Activated CD8-positive, alpha-beta memory T cell treated with anti-CD3 and anti-CD28 coated beads for 36 hours (primary cell): ENCODE data around the gene RUSC2. TPM values are rescaled to one million over a fixed set of nuclear protein-coding genes. Genes with fewer than 3 reads are reported as not detected.

ENCODE experiments used
- CTCF ChIA-PET: fragments of 350-600 bp; sonication (Branson Sonifier 250); formaldehyde crosslinking; loops from one replicate; lab custom pipeline; 2021; ENCODE audit warnings: antibody characterized with exemption; lab: Charles Lee
- POLR2A ChIA-PET: fragments of 350-600 bp; sonication (Branson Sonifier 250); formaldehyde crosslinking; loops from one replicate; lab custom pipeline; 2021; ENCODE audit warnings: antibody characterized with exemption; lab: Charles Lee
- total RNA-seq, 2 experiments: library from RNA; stranded (reverse); gene quantifications; one replicate each; pipeline ENCODE4 v1.2.3, GENCODE V29; 2021

The RUSC2 gene
- total RNA-seq = 1 to 10 TPM; 1.2 TPM

DNA sequence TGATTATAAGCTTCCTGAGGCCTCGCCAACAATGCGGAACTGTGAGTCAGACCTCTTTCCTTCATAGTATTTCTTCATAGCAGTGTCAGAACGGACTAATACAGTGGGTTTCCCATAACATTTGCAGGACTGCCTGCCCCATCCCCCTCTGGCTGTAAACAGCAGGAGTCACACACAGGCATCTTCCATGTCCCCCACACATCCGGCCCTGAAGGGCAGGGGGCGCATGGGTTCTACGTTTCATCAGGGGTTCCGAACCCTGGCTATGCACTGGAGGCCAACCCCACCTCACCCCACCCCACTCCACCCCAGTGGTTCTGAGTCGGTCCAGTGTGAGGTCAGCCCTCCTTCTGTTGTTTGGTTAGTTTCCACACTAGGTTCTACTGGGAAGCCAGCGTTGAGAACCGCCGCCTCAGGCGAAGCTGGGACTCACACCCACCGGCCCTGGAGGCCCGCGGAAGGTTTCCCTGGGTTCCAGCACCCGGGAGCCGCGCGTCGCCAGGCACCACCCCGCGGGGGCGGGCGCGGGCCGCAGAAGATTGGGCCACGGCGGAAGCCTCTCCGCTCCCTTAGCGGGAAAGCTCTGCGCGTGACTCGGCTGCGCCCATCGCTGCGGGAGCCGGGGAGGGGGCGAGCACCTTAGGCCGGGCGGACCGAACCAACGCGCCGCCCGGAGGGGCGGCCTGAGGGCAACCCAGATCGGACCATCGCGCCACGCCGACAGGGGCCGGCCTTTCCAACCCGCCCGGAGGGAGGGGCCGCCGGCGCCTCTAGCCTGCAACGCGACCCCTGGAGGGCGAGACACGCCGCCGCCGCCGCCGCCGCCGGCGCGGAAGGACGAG lies at the start of gene RUSC2:
Gene RUSC2 (plus strand): TSS at position 799 of the 842 bp plus-strand sequence. CDS start 56,411 bp downstream, outside the sequence.
- CTCF ChIA-PET = interaction anchor here (0.6 kb wide), 1 partner anchor 44 kb away, joined by 3 read pairs; no protein-coding TSS in a partner anchor
- POLR2A ChIA-PET = no interaction called here

DNA sequence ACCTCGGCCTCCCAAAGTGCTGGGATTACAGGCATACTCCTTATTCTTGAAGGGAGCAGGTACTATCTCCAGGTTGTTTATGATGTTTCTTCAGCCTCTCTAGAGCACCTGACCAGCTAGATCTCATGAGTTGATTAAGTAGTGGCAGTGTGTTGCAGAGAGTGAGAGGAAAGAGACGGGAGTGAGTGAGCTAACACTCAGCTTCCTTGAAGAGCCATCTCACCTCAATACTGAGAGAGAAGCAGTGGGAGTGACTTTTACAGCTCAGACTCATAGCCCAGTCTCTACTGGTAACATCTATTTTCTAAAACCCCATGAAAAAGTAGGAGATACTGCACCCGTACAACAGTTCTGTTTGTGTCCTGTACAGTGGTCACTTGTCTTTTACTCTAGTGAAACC lies 43.9 kb upstream of the RUSC2 start:
- CTCF ChIA-PET = interaction anchor here (0.6 to 0.7 kb wide), 2 partner anchors 44 to 225 kb away, joined by 3 read pairs; partner anchors contain the start of gene RUSC2

DNA sequence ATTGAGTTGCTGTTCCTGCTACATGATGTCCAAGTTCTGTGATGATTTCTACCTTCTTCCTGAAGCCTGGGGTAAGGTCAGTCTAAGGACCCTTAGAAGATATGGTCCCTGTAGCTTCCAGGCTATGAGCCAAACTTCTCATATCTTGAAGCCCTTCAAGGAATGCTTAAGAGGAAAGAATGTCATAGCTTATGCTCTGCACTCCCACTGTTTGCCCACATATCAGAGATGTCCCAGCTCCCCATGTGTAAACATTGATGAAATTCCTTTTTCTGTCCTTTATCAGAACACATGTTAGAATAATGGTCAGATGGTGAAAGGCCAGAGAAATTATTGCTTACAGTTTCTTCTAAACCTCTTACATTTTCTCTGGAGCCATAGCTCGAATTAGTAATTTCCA lies 41.4 kb upstream of the RUSC2 start:
- POLR2A ChIA-PET = no interaction called here
- CTCF ChIA-PET = no interaction called here

More for the DNA sequence above, 43.9 kb upstream of the RUSC2 start:
- POLR2A ChIA-PET = no interaction called here

GRCh38 chr9:35452481-35452880 lies 37.4 kb upstream of the RUSC2 start:
- ChIA-PET POLR2A (no interaction called here), CTCF (no interaction called here)

GRCh38 chr9:35453786-35454185 lies 36.1 kb upstream of the RUSC2 start:
- CTCF ChIA-PET = no interaction called here
- POLR2A ChIA-PET = no interaction called here

DNA sequence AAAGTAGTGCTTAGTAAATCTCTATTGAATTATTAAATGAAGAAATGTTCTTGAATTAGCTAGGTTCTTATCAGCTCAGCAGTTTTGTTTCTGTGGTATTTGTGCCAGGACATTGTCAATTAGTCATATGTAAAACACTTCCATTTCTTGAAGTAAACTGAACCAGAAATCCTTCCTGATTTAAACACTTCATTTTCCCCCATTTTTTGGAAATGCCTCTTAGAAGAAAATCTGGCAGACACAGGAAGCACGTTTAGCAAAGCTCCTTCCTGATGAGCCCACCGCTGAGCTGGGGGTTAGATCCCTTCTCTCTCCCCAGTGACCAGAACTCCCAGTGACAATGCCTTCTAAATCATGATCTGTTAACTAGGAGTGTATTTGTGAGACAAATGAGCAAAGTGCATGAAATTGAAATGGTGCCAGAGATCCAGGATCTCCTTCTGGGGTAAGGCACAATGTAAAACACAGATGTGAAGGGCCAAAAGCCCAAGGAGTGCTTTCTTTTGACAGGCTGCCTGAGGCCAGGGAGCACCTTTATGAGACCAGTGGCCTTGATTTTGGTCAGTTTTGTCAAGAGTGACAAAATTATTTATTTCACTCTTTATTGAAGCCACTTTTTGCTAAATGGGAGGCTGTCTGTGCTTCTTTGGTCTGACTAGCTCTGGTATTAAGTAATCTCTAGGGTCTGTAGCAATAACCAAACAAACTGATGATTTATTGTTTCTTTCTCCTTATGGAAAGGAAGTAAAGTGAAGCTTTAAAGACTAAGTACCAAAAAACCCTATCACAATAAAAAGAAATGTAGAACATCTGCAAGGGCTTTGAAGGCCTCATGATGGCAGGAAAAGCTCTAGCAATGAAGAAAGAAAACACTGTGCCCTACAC lies 25.5 kb upstream of the RUSC2 start:
- POLR2A ChIA-PET = no interaction called here
- CTCF ChIA-PET = no interaction called here

- ChIA-PET POLR2A (no interaction called here), CTCF (interaction anchor here (0.8 kb wide), 1 partner anchor 571 kb away, joined by 3 read pairs; no protein-coding TSS in a partner anchor)
Observed at GRCh38 chr9:35470340-35470739, 19.6 kb upstream of the RUSC2 start.

DNA sequence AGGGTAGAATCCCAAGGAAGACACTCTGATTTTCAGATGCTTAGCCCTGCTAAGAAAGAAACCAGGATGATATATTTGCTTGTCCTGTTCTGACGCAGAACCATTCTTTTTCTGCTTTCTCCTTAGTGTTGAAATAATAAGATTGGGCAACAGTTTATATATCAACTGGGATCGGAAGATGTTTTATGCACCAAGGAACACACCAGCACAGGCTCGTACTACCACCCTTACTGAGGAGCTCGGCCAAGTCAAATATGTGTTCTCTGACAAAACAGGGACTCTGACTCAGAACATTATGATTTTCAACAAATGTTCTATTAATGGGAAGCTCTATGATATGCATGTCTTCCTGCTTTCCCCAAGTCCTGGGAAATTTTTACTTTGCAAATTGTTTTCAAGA lies 19.0 kb upstream of the RUSC2 start:
- ChIA-PET CTCF (interaction anchor here (0.8 kb wide), 1 partner anchor 572 kb away, joined by 3 read pairs; no protein-coding TSS in a partner anchor), POLR2A (no interaction called here)

- POLR2A ChIA-PET = interaction anchor here (0.6 kb wide), 2 partner anchors 70 to 213 kb away, joined by 3 read pairs; no protein-coding TSS in a partner anchor
- CTCF ChIA-PET = interaction anchor here (1.1 to 2.4 kb wide), 3 partner anchors 315 to 577 kb away, joined by 3 to 8 read pairs (median 4); partner anchors contain the start of gene UNC13B
Observed at GRCh38 chr9:35476596-35476995, 13.3 kb upstream of the RUSC2 start.

- ChIA-PET POLR2A (interaction anchor here (0.6 kb wide), 1 partner anchor 213 kb away, joined by 3 read pairs; no protein-coding TSS in a partner anchor), CTCF (interaction anchor here (0.6 to 1.2 kb wide), 7 partner anchors 9 to 869 kb away, joined by 3 to 5 read pairs (median 3); partner anchors contain the start of gene FANCG)
Observed at GRCh38 chr9:35477211-35477855, 12.6 kb upstream of the RUSC2 start.

- POLR2A ChIA-PET = no interaction called here
- CTCF ChIA-PET = interaction anchor here (1.4 kb wide), 2 partner anchors 362 to 363 kb away, joined by 3 to 5 read pairs; partner anchors contain the start of gene ATOSB
Observed at GRCh38 chr9:35478871-35479270, 11.0 kb upstream of the RUSC2 start.

DNA sequence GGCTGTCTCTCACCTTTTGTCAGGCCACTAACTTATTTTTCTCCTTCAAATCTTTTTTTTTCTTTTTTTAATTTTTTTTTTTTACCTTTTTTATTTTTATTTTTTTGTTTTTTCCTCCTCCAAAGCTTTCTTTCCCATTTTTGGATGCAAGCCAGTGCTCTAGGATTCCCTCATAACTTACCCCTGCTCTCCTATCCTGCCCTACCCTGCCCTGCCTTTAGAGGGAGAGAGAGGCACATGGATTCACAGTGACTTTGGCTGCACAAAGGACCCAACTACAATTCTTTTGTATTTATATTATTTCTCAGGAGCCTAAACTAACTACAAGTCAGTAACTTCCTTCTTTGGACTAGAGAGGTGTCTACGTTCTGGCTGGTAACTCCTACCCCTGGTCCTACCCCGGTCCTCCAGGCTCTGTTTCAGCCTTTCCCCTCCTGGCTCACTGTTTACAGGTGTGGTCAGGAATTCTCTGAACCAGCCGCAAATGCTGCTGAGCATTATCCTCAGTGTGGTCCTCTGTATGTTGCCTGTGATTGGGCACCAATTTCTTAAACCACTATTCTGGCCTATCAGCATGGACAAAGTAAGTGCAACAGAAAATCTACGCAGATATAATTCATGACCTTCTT lies 8.4 kb upstream of the RUSC2 start:
- POLR2A ChIA-PET = no interaction called here

DNA sequence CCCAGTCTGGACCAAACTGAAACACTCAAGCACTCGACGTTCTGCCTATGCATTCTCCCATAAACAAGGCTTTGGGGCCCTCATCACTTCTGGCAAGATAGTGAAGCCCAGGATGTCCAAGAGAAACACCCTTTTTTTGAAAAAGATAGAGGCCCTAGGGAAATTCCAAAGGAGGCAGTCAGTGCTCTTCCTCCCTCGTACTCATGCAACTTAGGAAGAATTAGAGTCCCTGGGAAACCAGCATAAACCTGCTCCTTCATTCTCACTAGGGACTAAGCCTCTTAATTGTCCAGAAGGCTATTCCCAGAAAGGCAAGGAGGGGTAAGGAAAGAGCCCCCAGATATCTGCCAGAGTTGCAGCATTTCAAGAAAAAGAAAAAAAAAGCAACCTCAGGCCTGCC lies 7.8 kb upstream of the RUSC2 start:
- POLR2A ChIA-PET = no interaction called here
- CTCF ChIA-PET = no interaction called here

More for the DNA sequence above, 8.4 kb upstream of the RUSC2 start:
- CTCF ChIA-PET = interaction anchor here (0.7 to 1.0 kb wide), 2 partner anchors 72 to 180 kb away, joined by 3 to 6 read pairs; no protein-coding TSS in a partner anchor

GRCh38 chr9:35484406-35484805 lies 5.5 kb upstream of the RUSC2 start:
- CTCF ChIA-PET = no interaction called here
- POLR2A ChIA-PET = no interaction called here

GRCh38 chr9:35487081-35487480 lies 2.8 kb upstream of the RUSC2 start:
- POLR2A ChIA-PET = no interaction called here
- CTCF ChIA-PET = no interaction called here

DNA sequence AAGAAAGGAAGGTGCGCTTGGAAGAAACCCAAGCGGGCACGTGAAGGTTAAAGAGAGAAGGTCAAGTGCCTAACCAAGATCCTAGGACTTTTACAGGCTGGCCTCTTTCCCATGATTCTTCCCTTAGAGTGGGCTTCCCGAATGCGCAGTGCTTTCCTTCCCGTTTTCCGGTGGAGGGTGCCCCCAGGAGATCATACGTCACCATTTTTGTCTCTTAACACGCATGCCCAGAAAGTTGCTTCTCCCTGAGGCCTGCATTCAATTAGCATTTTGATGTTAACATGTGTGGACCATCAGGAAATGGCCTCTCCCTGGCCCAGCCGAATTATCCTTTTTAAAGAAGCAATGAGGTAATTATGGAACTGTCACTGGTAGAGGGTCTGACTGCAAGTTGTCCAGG lies 1.9 kb upstream of the RUSC2 start:
- CTCF ChIA-PET = no interaction called here
- POLR2A ChIA-PET = no interaction called here

- ChIA-PET POLR2A (no interaction called here), CTCF (no interaction called here)
Observed at GRCh38 chr9:35488566-35489312, 1.2 kb upstream of the RUSC2 start.
